ENCODE measurements around the gene ZNF436. TPM values are rescaled to one million over a fixed set of nuclear protein-coding genes. Genes with fewer than 3 reads are reported as not detected.

The ZNF436 gene
- total and polyA plus RNA-seq, 2 of the 13 experiments (the other 11 are each of a cell fraction or from before 2014, with no cell fraction given), result 4.3 to 9.9 TPM

- peak; percentile 57 for TF ChIP-seq ARID5B (CRISPR knock-in tag; IDR thresholded peaks at IDR 0.05)
- no peak for TF ChIP-seq HOXD1 (CRISPR knock-in tag; IDR thresholded peaks at IDR 0.05)
- no peak for TF ChIP-seq NFIC (IDR thresholded peaks at IDR 0.05; ENCODE audit: low read length)
- TF ChIP-seq STAG1 (CRISPR knock-in tag; IDR thresholded peaks at IDR 0.05), result no peak
- peak; percentile 54 for TF ChIP-seq U2AF1 (optimal IDR thresholded peaks at IDR 0.05; ENCODE audit: low read depth, low read length)
- TF ChIP-seq ELF1 (CRISPR knock-in tag; IDR thresholded peaks at IDR 0.05), result peak; percentile 97
- peak; percentile 83 for TF ChIP-seq THAP9 (CRISPR knock-in tag; IDR thresholded peaks at IDR 0.05; ENCODE audit: borderline replicate concordance)
- TF ChIP-seq HNF4A (CRISPR knock-in tag; IDR thresholded peaks at IDR 0.05), result peak; percentile 38; the same call in 1 of the 2 replicates
- TF ChIP-seq PBX2 (CRISPR knock-in tag; IDR thresholded peaks at IDR 0.05), result peak; percentile 89
- TF ChIP-seq ZNF296 (CRISPR knock-in tag; conservative IDR thresholded peaks at IDR 0.05), result no peak
- 0 out of 2 replicates have a peak, but pooled peaks have one; percentile 30 for TF ChIP-seq CERS6 (CRISPR knock-in tag; IDR thresholded peaks at IDR 0.05)
- TF ChIP-seq ATRX (CRISPR knock-in tag; IDR thresholded peaks at IDR 0.05; ENCODE audit: borderline replicate concordance), result no peak
- peak; percentile 10; the same call in 1 of the 2 replicates for TF ChIP-seq RAD21 (CRISPR knock-in tag; IDR thresholded peaks at IDR 0.05)
- TF ChIP-seq ETS1 (CRISPR knock-in tag; IDR thresholded peaks at IDR 0.05), result 0 out of 2 replicates have a peak, but pooled peaks have one; percentile 37
- 0 out of 2 replicates have a peak, but pooled peaks have one; percentile 41 for TF ChIP-seq GZF1 (CRISPR knock-in tag; IDR thresholded peaks at IDR 0.05)
- no peak for TF ChIP-seq KDM3A (CRISPR knock-in tag; IDR thresholded peaks at IDR 0.05; ENCODE audit: low read depth)
- TF ChIP-seq RELA (CRISPR knock-in tag; IDR thresholded peaks at IDR 0.05), result no peak
- TF ChIP-seq ZNF784 (CRISPR knock-in tag; IDR thresholded peaks at IDR 0.05; ENCODE audit: borderline replicate concordance), result no peak
- TF ChIP-seq NCOA2 (CRISPR knock-in tag; IDR thresholded peaks at IDR 0.05), result peak; percentile 37; the same call in 1 of the 2 replicates
Observed at GRCh38 chr1:23367791-23368561, 1.7 kb downstream of the ZNF436 start (continued).

All from HepG2 (cell line).